Right ventricle myocardium superior (tissue), 1 donor: ENCODE data around the gene GPR171. TPM values are rescaled to one million over a fixed set of nuclear protein-coding genes. Genes with fewer than 3 reads are reported as not detected.

Source experiments
- ATAC-seq: fragments of 200-7000 bp; cut with Tn5 transposase; one replicate; pipeline ENCODE4 v1.9.1; 2020; ENCODE audit warnings: mild to moderate bottlenecking; ENCODE audit not compliant: poor library complexity
- DNase-seq: peaks from one replicate; pipeline ENCODE4 v3.0.0-alpha.2; 2020
- intact Hi-C: fragments of 100-400 bp; cut with DNase I; formaldehyde crosslinking; loops from one replicate; pipeline ENCODE4 v1.11.2; 2022
- total RNA-seq: library from RNA; stranded (reverse); fragmentation: NEBNext Ultra II Directional; extraction: Animal tissue kit (Norgen Biotek cat#: 25700); gene quantifications from one replicate; pipeline ENCODE4 v1.2.1, GENCODE V29; 2021
- donor health status: DM: no; HTN: yes; CAD: no; lungs with severe emphysema.

Gene GPR171
- total RNA-seq, 1 donor from 2014 or later: 0.24 TPM

DNA sequence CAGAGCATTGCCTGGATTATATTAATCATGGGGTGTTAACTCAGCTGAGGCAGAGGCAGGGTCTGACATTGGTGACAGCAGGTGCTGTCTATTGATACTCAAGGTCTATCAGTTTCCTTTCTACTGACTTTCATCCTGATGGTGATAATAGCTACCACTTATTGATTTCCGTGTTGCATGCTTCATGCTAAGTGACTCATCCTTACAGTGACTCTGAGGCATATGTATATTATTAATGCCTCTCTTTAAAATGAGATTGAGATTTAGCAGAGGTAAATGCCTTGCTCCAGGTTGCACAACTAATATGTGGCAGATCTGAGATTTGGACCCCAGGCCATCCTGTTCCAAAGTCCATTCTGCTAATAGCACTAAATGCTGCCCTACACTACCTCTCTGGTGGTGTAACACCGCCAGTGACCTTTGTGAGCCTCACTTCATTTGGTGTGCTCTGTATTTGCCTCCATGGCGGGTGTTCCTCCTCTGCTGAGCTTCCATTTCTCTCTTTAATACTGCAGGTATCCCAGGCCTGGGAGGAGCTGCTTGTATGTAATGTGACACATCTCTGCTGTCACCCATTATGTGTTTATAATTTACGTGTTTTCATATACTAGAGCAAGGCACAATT, 50.4 kb downstream of the GPR171 start:
- ATAC-seq: no peak
- intact Hi-C loops: no loop called here
- DNase-seq: no peak

Other genes starting within 250 kb of the GPR171 start
- gene CLRN1, start 230.5 kb downstream of the GPR171 start, total RNA-seq: not detected
- 0.67 TPM for gene MED12L, start 117.6 kb downstream of the GPR171 start, total RNA-seq
- gene P2RY14, start 75.3 kb upstream of the GPR171 start, total RNA-seq: 3.6 TPM
- gene GPR87, start 113.6 kb upstream of the GPR171 start, total RNA-seq: not detected
- 1.0 TPM for gene P2RY13, start 126.3 kb upstream of the GPR171 start, total RNA-seq
- gene P2RY12, start 181.5 kb upstream of the GPR171 start, total RNA-seq: 0.94 TPM